ENCODE results near the gene PTPRCAP. TPM values are rescaled to one million over a fixed set of nuclear protein-coding genes. Genes with fewer than 3 reads are reported as not detected.

Gene PTPRCAP
- total and polyA plus RNA-seq, 10 of the 15 experiments (the other 5 are each of a cell fraction or from before 2014, with no cell fraction given), result 4.7 to 266 (median 125) TPM

GRCh38 chr11:67397536-67397935, 39.9 kb downstream of the PTPRCAP start:
- H3K36me3 ChIP-seq (ENCODE audit: control insufficient read depth in 2 of 2, insufficient read depth in 2 of 2, low read length in 1 of 2), result peaks cover 23 to 30% of the 10 kb centered on the region in 2 experiments
- TF ChIP-seq POLR2A (IDR thresholded peaks at IDR 0.05; ENCODE audit: low read depth, low read length) (peak; percentile 46; the same call in 1 of the 2 replicates), PML (IDR thresholded peaks at IDR 0.05; ENCODE audit: low read length) (0 out of 2 replicates have a peak, but pooled peaks have one; percentile 24), FOXM1 (IDR thresholded peaks at IDR 0.05; ENCODE audit: low read depth, low read length) (no peak)
- no peaks in the 10 kb centered on the region; the same call in 1 of the 2 replicates for H4K20me1 ChIP-seq (ENCODE audit: control insufficient read depth, insufficient read depth)
- ChIA-PET RAD21 (ENCODE audit: unreplicated experiment) (interaction anchor here (1.5 kb wide), 1 partner anchor 89 kb away, joined by 4 read pairs; no protein-coding TSS in a partner anchor), SMC1A (ENCODE audit: uncharacterized antibody, unreplicated experiment) (interaction anchor here (0.9 kb wide), 1 partner anchor 54 kb away, joined by 4 read pairs; no protein-coding TSS in a partner anchor), CTCF (interaction anchor here (0.8 kb wide), 1 partner anchor 45 kb away, joined by 3 read pairs; no protein-coding TSS in a partner anchor), POLR2A (no interaction called here)
- no peak overlapping the region for H3K4me2 ChIP-seq (ENCODE audit: control insufficient read depth, insufficient read depth)
- no peak overlapping the region for H2AFZ ChIP-seq (ENCODE audit: control insufficient read depth, low read depth, low read length)
- DNase-seq (ENCODE audit: low read depth, low spot score) (no peak), ATAC-seq (no peak), FAIRE-seq (no peak)
- intact Hi-C loops (cut with micrococcal nuclease; ENCODE audit: unreplicated experiment) (no loop called here), in situ Hi-C loops (cut with MboI) (no loop called here)
- peaks cover 25% of the 10 kb centered on the region for H3K4me1 ChIP-seq (ENCODE audit: control insufficient read depth, insufficient read depth, low read length)
- 77% methylated on average over 6 of the region's 6 CpGs for WGBS (ENCODE audit: insufficient coverage, insufficient replicate concordance, low lambda C conversion rate, missing lambda C conversion rate)
- H3K27ac ChIP-seq (ENCODE audit: control insufficient read depth, insufficient read depth), result no peak overlapping the region
- no peak overlapping the region for H3K9ac ChIP-seq (ENCODE audit: control insufficient read depth, insufficient read depth, low read length)
- H3K4me3 ChIP-seq, result no peak overlapping the region
- no TSS peak for BruUV-seq (replicated peaks)
- H3K27me3 ChIP-seq (replicated peaks in 1 of 2; ENCODE audit: control insufficient read depth in 2 of 2, insufficient read depth in 2 of 2, low read length in 1 of 2), result no peaks in the 10 kb centered on the region
- no peaks in the 10 kb centered on the region; the same call in 2 of the 3 replicates for H3K9me3 ChIP-seq (replicated peaks; ENCODE audit: control insufficient read depth, insufficient read depth, low read length)
- H3K79me2 ChIP-seq (ENCODE audit: control insufficient read depth, insufficient read depth, low read length), result peaks cover 37% of the 10 kb centered on the region

DNA sequence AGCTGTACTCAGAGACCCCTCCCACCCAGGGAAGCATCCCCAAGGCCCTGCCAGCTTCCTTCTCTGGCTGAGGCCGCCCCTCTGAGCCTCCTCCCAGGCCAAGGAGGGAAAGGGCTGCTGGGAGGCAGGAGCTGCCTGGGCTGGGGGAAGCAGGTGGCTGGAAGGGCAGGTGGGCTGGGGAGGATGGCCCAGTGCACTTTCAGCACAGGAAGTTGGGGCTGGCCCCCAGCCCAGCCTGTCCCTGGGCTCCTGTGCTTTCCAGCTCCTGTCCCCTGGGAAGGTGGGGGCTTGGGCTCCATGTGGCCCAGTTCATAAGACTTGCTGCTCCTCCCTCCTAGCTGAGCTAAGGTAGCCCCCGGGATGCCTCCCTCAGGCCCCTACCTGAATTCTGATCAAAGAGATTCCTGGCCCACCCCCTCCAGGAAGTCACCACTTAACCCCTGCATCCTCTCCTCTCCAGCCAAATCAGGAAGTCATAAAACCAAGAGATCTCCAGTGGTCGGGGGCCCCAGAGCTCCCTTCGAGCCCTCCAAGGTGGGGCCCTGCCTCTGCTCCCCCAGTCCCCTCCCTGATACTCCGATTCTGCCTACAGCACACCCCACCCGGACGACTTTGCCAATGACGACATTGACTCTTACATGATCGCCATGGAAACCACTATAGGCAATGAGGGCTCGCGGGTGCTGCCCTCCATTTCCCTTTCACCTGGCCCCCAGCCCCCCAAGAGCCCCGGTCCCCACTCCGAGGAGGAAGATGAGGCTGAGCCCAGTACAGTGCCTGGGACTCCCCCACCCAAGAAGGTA, 40.7 kb downstream of the PTPRCAP start:
- Histone ChIP-seq H3K9ac (ENCODE audit: control insufficient read depth, insufficient read depth, low read length) (no peak overlapping the region), H3K79me2 (ENCODE audit: control insufficient read depth, insufficient read depth, low read length) (peaks cover 44% of the 10 kb centered on the region), H3K27me3 (replicated peaks in 1 of 2; ENCODE audit: control insufficient read depth in 2 of 2, insufficient read depth in 2 of 2, low read length in 1 of 2) (no peaks in the 10 kb centered on the region), H4K20me1 (ENCODE audit: control insufficient read depth, insufficient read depth) (no peaks in the 10 kb centered on the region; the same call in 1 of the 2 replicates), H3K27ac (ENCODE audit: control insufficient read depth, insufficient read depth) (peak overlapping the region; percentile 18; the same call in 1 of the 2 replicates), H3K9me3 (replicated peaks; ENCODE audit: control insufficient read depth, insufficient read depth, low read length) (no peaks in the 10 kb centered on the region), H2AFZ (ENCODE audit: control insufficient read depth, low read depth, low read length) (no peak overlapping the region), H3K4me3 (no peak overlapping the region), H3K36me3 (ENCODE audit: control insufficient read depth in 2 of 2, insufficient read depth in 2 of 2, low read length in 1 of 2) (peaks cover 23 to 30% of the 10 kb centered on the region in 2 experiments), H3K4me2 (ENCODE audit: control insufficient read depth, insufficient read depth) (peak overlapping the region; percentile 64; the same call in 1 of the 2 replicates), H3K4me1 (ENCODE audit: control insufficient read depth, insufficient read depth, low read length) (peaks cover 19% of the 10 kb centered on the region)
- CTCF ChIA-PET, result interaction anchor here (0.8 to 1.5 kb wide), 5 partner anchors 16 to 109 kb away, joined by 3 to 5 read pairs (median 3); no protein-coding TSS in a partner anchor
- POLR2A ChIA-PET, result interaction anchor here (0.7 kb wide), 1 partner anchor 41 kb away, joined by 4 read pairs; the partner anchor contains the start of gene PTPRCAP
- 41% methylated on average over 13 of the region's 13 CpGs for WGBS (ENCODE audit: insufficient coverage, insufficient replicate concordance, low lambda C conversion rate, missing lambda C conversion rate)
- DNase-seq (ENCODE audit: low read depth, low spot score) (no peak), FAIRE-seq (no peak), ATAC-seq (no peak)
- RAD21 ChIA-PET (ENCODE audit: unreplicated experiment), result interaction anchor here (0.8 to 1.5 kb wide), 2 partner anchors 71 to 90 kb away, joined by 3 to 4 read pairs; no protein-coding TSS in a partner anchor
- SMC1A ChIA-PET (ENCODE audit: uncharacterized antibody, unreplicated experiment), result interaction anchor here (1.1 kb wide), 1 partner anchor 40 kb away, joined by 3 read pairs; no protein-coding TSS in a partner anchor
- in situ Hi-C loops (cut with MboI), result no loop called here
- no TSS peak for BruUV-seq (replicated peaks)
- intact Hi-C loops (cut with micrococcal nuclease; ENCODE audit: unreplicated experiment), result no loop called here
- TF ChIP-seq SP1 (IDR thresholded peaks at IDR 0.05; ENCODE audit: low read depth, low read length) (no peak), ATF7 (IDR thresholded peaks at IDR 0.05; ENCODE audit: low read depth) (0 out of 2 replicates have a peak, but pooled peaks have one; percentile 13), HDAC2 (IDR thresholded peaks at IDR 0.05) (no peak), CTCF (IDR thresholded peaks at IDR 0.05 in 2 of 3, conservative IDR thresholded peaks at IDR 0.05 in 1 of 3; ENCODE audit: control insufficient read depth in 2 of 3, extremely low read depth in 1 of 3, insufficient read depth in 1 of 3, low read depth in 3 of 3, low read length in 3 of 3) (no peak), POLR2AphosphoS5 (IDR thresholded peaks at IDR 0.05; ENCODE audit: low read length) (0 out of 2 replicates have a peak, but pooled peaks have one; percentile 5), POLR2A (IDR thresholded peaks at IDR 0.05; ENCODE audit: low read depth, low read length) (peak; percentile 70), GABPA (IDR thresholded peaks at IDR 0.05; ENCODE audit: low read depth) (no peak)
- TF ChIP-seq, protein P1, sequence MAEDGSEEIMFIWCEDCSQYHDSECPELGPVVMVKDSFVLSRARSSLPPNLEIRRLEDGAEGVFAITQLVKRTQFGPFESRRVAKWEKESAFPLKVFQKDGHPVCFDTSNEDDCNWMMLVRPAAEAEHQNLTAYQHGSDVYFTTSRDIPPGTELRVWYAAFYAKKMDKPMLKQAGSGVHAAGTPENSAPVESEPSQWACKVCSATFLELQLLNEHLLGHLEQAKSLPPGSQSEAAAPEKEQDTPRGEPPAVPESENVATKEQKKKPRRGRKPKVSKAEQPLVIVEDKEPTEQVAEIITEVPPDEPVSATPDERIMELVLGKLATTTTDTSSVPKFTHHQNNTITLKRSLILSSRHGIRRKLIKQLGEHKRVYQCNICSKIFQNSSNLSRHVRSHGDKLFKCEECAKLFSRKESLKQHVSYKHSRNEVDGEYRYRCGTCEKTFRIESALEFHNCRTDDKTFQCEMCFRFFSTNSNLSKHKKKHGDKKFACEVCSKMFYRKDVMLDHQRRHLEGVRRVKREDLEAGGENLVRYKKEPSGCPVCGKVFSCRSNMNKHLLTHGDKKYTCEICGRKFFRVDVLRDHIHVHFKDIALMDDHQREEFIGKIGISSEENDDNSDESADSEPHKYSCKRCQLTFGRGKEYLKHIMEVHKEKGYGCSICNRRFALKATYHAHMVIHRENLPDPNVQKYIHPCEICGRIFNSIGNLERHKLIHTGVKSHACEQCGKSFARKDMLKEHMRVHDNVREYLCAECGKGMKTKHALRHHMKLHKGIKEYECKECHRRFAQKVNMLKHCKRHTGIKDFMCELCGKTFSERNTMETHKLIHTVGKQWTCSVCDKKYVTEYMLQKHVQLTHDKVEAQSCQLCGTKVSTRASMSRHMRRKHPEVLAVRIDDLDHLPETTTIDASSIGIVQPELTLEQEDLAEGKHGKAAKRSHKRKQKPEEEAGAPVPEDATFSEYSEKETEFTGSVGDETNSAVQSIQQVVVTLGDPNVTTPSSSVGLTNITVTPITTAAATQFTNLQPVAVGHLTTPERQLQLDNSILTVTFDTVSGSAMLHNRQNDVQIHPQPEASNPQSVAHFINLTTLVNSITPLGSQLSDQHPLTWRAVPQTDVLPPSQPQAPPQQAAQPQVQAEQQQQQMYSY (CRISPR knock-in tag; IDR thresholded peaks at IDR 0.05), result no peak

All from GM12878 (cell line).